Cardiac fibroblast (primary cell): ENCODE data around the gene NKPD1.

Source experiments
- DNase-seq, 2 donors: peaks; one replicate each; pipeline versions ENCODE4 v3.0.0 to v3.0.0-alpha.2; 2010; ENCODE audit warnings: low read depth in 2 of 2
- H3K4me3 ChIP-seq, 2 donors: replicated peaks in 1 of 2; 1 replicate in 1 of 2; 2 replicates in 1 of 2; pipeline ENCODE4 v1.5.1; 2011; ENCODE audit warnings: low read depth in 2 of 2, low read length in 2 of 2, mild to moderate bottlenecking in 2 of 2, moderate library complexity in 1 of 2
- CTCF ChIP-seq: IDR thresholded peaks from one replicate; pipeline ENCODE4 v1.5.1; 2011; ENCODE audit warnings: low read depth, mild to moderate bottlenecking, low read length, inconsistent platforms

NKPD1 gene

GRCh38 chr19:45118106-45118505, 42.7 kb downstream of the NKPD1 start:
- H3K4me3 ChIP-seq = no peak overlapping the region
- TF ChIP-seq CTCF = no peak
- DNase-seq = no peak

- H3K4me3 ChIP-seq = no peak overlapping the region
- no peak for DNase-seq
- TF ChIP-seq CTCF = no peak
Measured at GRCh38 chr19:45117671-45118070, 43.1 kb downstream of the NKPD1 start.

GRCh38 chr19:45117167-45117594, 43.6 kb downstream of the NKPD1 start:
- no peak for DNase-seq
- no peak for TF ChIP-seq CTCF
- no peak overlapping the region for H3K4me3 ChIP-seq

- H3K4me3 ChIP-seq = no peak overlapping the region
- no peak for DNase-seq
- no peak for TF ChIP-seq CTCF
Measured at GRCh38 chr19:45115809-45116615, 44.8 kb downstream of the NKPD1 start.

GRCh38 chr19:45114116-45114515, 46.7 kb downstream of the NKPD1 start:
- TF ChIP-seq CTCF = no peak
- DNase-seq = no peak
- H3K4me3 ChIP-seq = no peak overlapping the region

- TF ChIP-seq CTCF = no peak
- H3K4me3 ChIP-seq = no peak overlapping the region
Measured at GRCh38 chr19:45113628-45114027, 47.2 kb downstream of the NKPD1 start.

More at GRCh38 chr19:45113628-45114027, 47.2 kb downstream of the NKPD1 start:
- no peak for DNase-seq
